HG03378 (cell line): Measurements from ENCODE around the gene RRAGA.
"Not testable (repeated sequence)": the region's sequence is repeated elsewhere in the genome, so short reads cannot be mapped to it uniquely, and the experiment has no call there.

Experiments used
- ATAC-seq: cut with Tn5 transposase; IDR thresholded peaks from one replicate; pipeline ENCODE4 v1.9.1; 2021; ENCODE audit warnings: mild to moderate bottlenecking, moderate library complexity; ENCODE audit not compliant: unreplicated experiment

The RRAGA gene

DNA sequence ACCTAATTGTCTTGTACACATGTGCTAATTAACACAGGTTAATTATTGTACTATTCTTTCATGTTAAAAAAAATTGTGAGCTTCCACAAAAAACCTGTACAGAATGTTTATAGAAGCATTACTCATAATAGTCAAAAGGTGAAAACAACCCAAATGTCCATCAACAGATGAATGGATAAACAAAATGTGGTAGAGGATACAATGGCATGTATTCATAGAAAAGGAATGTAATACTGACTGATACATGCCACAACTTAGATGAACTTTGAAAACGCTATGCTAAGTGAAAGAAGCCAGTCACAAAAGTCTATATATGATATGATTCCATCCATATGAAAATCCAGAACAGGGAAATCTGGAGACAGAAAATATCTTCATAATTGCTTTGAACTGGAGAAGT is 25.6 kb downstream of the RRAGA start:
- ATAC-seq = no peak

DNA sequence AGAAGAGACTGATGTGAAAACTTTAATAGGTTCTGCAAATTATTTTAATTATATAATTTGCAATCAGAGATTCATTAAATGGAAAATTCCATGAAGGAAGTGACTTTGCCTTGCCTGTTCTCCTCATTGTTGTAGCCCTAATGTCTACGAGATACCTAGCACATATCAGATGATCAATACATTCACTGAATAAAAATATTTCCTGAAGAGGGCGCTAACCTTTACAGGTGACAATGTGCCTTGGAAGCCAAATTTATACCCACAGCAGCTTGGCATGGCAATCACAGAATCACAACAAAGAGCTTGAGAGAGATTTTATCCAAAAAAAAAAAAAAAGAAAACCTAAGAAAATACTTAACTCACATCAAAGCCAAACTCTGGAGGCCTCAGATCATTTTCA is 36.1 kb downstream of the RRAGA start:
- peak; percentile 66 for ATAC-seq

DNA sequence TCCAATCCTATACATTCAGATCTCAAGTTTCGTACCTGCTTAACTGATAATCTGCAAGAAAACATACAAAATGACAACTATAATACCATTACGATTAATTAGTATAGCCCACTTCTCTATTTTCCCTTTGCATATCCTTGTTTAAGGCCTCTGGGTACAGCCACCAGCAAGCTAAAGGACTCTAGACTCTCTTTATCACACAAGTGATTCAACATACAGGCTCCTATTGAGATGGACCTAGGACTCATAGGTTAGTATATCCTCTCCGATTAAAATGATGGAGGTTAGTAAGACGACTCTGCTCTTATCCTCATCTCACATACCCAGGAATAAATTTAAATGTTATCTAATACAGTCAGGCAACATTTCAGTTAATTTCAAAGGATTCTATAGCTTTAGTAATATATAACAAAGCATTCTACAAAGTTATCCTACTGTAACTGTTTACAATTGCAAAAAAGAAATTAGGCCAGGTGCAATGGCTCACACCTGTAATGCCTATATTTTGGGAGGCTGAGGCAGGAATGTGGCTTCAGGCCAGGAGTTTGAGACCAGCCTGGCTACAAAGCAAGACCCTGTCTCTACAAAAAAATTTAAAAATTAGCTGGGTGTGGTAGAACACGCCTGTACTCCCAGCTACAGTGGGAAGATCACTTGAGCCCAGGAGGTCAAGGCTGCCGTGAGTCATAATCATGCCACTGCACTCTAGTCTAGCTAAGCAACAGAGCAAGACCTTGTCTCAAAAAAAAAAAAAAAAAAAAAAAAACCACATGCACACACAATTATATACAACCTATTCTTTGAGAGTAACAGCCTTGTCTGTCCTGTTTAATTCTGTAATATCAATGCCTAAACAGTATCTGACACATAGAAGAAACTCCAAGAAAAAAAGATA is 38.1 kb downstream of the RRAGA start:
- ATAC-seq = no peak

DNA sequence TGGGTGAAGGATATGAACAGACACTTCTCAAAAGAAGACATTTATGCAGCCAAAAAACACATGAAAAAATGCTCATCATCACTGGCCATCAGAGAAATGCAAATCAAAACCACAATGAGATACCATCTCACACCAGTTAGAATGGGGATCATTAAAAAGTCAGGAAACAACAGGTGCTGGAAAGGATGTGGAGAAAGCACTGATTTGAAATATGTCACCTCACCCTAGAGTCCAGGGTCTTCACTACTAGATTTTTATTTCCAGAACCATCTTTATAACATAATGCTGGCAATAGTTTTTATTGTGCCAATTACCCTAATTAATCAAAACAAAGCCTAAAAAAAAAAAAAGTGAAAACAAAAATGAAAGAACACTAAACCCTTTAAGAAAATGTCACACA is 48.2 kb downstream of the RRAGA start:
- ATAC-seq = not testable (repeated sequence)
